GM18517 (cell line): ENCODE data around the gene SLC36A2.
"Not testable (repeated sequence)": the region's sequence is repeated elsewhere in the genome, so short reads cannot be mapped to it uniquely, and the experiment has no call there.

Experiments used
- ATAC-seq: cut with Tn5 transposase; IDR thresholded peaks from one replicate; pipeline ENCODE4 v1.9.1; 2021; ENCODE audit warnings: mild to moderate bottlenecking, moderate library complexity; ENCODE audit not compliant: unreplicated experiment

The SLC36A2 gene

GRCh38 chr5:151327585-151327984 is 19.8 kb downstream of the SLC36A2 start:
- no peak for ATAC-seq

GRCh38 chr5:151326266-151326665 is 21.1 kb downstream of the SLC36A2 start:
- ATAC-seq, result no peak

- no peak for ATAC-seq
These were observed 26.9 kb downstream of the SLC36A2 start for GRCh38 chr5:151320481-151320880.

GRCh38 chr5:151318850-151319732 is 28.3 kb downstream of the SLC36A2 start:
- peak; percentile 76 for ATAC-seq

GRCh38 chr5:151317871-151318270 is 29.5 kb downstream of the SLC36A2 start:
- no peak for ATAC-seq

- peak; percentile 59 for ATAC-seq
These were observed 31.3 kb downstream of the SLC36A2 start for GRCh38 chr5:151315998-151316597.

- ATAC-seq, result no peak
These were observed 34.0 kb downstream of the SLC36A2 start for GRCh38 chr5:151313357-151313756.

- ATAC-seq, result no peak
These were observed 34.5 kb downstream of the SLC36A2 start for GRCh38 chr5:151312756-151313324.

- no peak for ATAC-seq
These were observed 36.4 kb downstream of the SLC36A2 start for GRCh38 chr5:151310932-151311331.

GRCh38 chr5:151309821-151310220 is 37.5 kb downstream of the SLC36A2 start:
- ATAC-seq, result not testable (repeated sequence)

- ATAC-seq, result not testable (repeated sequence)
These were observed 38.1 kb downstream of the SLC36A2 start for GRCh38 chr5:151309266-151309665.

- ATAC-seq, result no peak
These were observed 43.7 kb downstream of the SLC36A2 start, which contains the start of gene SLC36A3 for GRCh38 chr5:151303666-151304065. SLC36A3 (minus strand) TSS chr5:151303766; CDS start chr5:151303354, 412 bp downstream.

- ATAC-seq, result no peak
These were observed 49.1 kb downstream of the SLC36A2 start for GRCh38 chr5:151298063-151298855.

GRCh38 chr5:151296974-151297373 is 50.4 kb downstream of the SLC36A2 start:
- no peak for ATAC-seq

GRCh38 chr5:151296478-151296830 is 50.9 kb downstream of the SLC36A2 start:
- no peak for ATAC-seq

- ATAC-seq, result no peak
These were observed 51.4 kb downstream of the SLC36A2 start for GRCh38 chr5:151295791-151296477.

GRCh38 chr5:151295138-151295537 is 52.2 kb downstream of the SLC36A2 start:
- ATAC-seq, result no peak

GRCh38 chr5:151293624-151294023 is 53.7 kb downstream of the SLC36A2 start:
- ATAC-seq, result no peak

GRCh38 chr5:151288180-151288579 is 59.2 kb downstream of the SLC36A2 start:
- ATAC-seq, result no peak

- ATAC-seq, result no peak
These were observed 61.1 kb downstream of the SLC36A2 start for GRCh38 chr5:151286246-151286645.
